Left lung (tissue), 10 donors: ENCODE data around the gene TEKTIP1. TPM values are rescaled to one million over a fixed set of nuclear protein-coding genes. Genes with fewer than 3 reads are reported as not detected.

Experiments used
- ATAC-seq: fragments of 200-7000 bp; cut with Tn5 transposase; one replicate; pipeline ENCODE4 v1.9.1; 2020; ENCODE audit warnings: moderate library complexity
- DNase-seq, 4 donors: peaks; one replicate each; pipeline ENCODE4 v3.0.0-alpha.2; 2013 to 2020
- H3K27ac ChIP-seq, 2 donors: fragments of 200-600 bp; sonication (generic) in 1 of 2; one replicate each; pipeline versions ENCODE4 v1.5.0 to v1.8.0; 2020 to 2021
- H3K27me3 ChIP-seq, 2 donors: fragments of 200-600 bp; sonication (generic) in 1 of 2; one replicate each; pipeline versions ENCODE4 v1.5.0 to v1.8.0; 2020 to 2021
- H3K36me3 ChIP-seq, 2 donors: fragments of 200-600 bp; sonication (generic) in 1 of 2; one replicate each; pipeline versions ENCODE4 v1.5.0 to v1.8.0; 2020 to 2021
- H3K4me1 ChIP-seq, 2 donors: fragments of 200-600 bp; one replicate each; pipeline ENCODE4 v1.8.0; 2021
- H3K4me3 ChIP-seq, 2 donors: fragments of 200-600 bp; sonication (generic) in 1 of 2; one replicate each; pipeline versions ENCODE4 v1.5.0 to v1.8.0; 2020 to 2021; ENCODE audit warnings: mild to moderate bottlenecking in 1 of 2
- H3K9me3 ChIP-seq, 2 donors: fragments of 200-600 bp; sonication (generic) in 1 of 2; one replicate each; pipeline versions ENCODE4 v1.5.0 to v1.8.0; 2020 to 2021
- intact Hi-C, 2 donors: fragments of 100-400 bp; cut with DNase I; formaldehyde crosslinking; loops; one replicate each; pipeline versions ENCODE4 v1.11.2 to v1.14.2; 2022
- polyA plus RNA-seq, 6 donors: library from polyadenylated mRNA; unstranded; fragments of 120-200 nt; gene quantifications; one replicate each; pipeline ENCODE4 v1.2.1, GENCODE V29; 2013; ENCODE audit not compliant: insufficient read length in 6 of 6
- total RNA-seq, 2 donors: library from RNA; stranded (reverse); fragmentation: NEBNext Ultra II Directional; extraction: Animal tissue kit (Norgen Biotek cat#: 25700); gene quantifications; one replicate each; pipeline ENCODE4 v1.2.1, GENCODE V29; 2021
- TF ChIP-seq, protein P1 (sequence below), 2 donors: fragments of 200-600 bp; sonication (generic) in 1 of 2; IDR thresholded peaks; one replicate each; pipeline versions ENCODE4 v1.5.0 to v1.8.0; 2021; ENCODE audit warnings: antibody characterized with exemption in 2 of 2
- donor health status: DM: no; HTN: yes; CAD: no.
- donor health status: DM: no; HTN: no; CAD: no.

TEKTIP1 gene
- total and polyA plus RNA-seq, 8 donors, result 2.8 to 7.5 (median 4.8) TPM

DNA sequence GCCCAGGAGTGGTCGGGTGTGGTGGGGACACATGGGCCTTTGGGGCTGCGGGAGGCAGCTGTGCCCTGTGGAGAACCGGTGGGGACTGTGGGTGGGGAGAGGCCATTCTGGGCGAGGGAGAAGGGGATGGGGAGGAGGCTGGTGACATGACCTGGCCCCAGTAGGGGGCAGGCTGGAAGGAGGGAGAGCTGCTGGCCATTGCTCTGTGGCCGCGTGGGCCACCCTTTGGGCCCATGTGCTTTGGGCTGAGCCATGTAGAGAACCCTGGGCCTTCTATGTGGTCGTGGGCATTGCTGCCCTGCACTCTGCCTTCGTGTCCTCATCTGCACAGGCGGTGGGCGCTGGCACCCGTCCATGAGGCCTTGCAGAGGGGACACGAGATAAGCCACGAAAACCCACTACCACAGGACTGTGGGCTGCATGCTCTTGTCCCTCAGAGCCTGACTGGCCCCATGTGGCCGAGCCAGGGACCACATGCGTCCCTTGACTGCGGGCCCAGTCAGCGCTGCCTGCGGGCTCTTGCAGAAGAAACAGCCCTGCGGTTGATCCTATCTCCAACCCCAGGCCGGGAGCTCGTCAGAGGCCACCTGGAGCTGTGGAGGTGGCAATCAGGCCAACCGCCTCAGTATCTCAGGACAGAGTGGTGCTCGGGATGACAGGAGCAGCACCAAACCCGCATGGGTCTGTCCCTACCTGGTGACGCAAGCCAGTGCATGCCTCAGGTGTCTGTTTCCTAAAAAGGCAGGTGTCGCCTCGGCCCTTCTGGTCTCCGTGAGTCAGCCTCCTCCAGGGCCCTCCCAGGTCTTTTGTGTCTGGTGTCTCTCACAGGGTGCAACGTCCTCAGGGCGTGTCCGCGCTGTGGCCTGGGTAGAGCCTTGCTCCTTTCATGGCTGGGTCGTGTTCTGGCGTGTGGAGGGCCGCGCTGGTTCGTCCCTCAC is 18.5 kb upstream of the TEKTIP1 start:
- peaks cover 0 to 68% of the 10 kb centered on the region in 2 donors for H3K36me3 ChIP-seq
- DNase-seq, result no peak
- intact Hi-C loops, result no loop called here
- no peak for ATAC-seq
- H3K27me3 ChIP-seq, result no peaks in the 10 kb centered on the region
- H3K27ac ChIP-seq, result no peak overlapping the region
- TF ChIP-seq, protein P1, sequence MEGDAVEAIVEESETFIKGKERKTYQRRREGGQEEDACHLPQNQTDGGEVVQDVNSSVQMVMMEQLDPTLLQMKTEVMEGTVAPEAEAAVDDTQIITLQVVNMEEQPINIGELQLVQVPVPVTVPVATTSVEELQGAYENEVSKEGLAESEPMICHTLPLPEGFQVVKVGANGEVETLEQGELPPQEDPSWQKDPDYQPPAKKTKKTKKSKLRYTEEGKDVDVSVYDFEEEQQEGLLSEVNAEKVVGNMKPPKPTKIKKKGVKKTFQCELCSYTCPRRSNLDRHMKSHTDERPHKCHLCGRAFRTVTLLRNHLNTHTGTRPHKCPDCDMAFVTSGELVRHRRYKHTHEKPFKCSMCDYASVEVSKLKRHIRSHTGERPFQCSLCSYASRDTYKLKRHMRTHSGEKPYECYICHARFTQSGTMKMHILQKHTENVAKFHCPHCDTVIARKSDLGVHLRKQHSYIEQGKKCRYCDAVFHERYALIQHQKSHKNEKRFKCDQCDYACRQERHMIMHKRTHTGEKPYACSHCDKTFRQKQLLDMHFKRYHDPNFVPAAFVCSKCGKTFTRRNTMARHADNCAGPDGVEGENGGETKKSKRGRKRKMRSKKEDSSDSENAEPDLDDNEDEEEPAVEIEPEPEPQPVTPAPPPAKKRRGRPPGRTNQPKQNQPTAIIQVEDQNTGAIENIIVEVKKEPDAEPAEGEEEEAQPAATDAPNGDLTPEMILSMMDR (IDR thresholded peaks at IDR 0.05), result no peak
- H3K9me3 ChIP-seq, result no peaks in the 10 kb centered on the region
- H3K4me1 ChIP-seq, result peaks cover 0 to 15% of the 10 kb centered on the region in 2 donors
- H3K4me3 ChIP-seq, result no peak overlapping the region

DNA sequence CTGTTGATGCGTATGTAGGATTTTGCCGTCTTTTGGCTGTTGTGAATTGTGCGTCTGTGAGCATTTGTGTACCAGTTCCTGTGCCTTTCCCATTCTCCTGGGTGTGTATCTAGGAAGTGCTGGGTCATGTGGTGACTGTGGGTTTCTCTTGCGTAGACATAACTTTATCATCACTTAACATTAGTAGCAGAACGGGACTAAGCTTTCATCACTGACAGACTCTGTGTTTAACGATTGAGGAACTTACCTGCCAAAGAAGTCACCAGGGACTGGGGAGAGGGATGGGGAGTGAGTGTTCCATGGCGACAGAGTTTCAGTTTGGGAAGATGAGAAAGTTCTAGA is 17.9 kb upstream of the TEKTIP1 start:
- peaks cover 0 to 74% of the 10 kb centered on the region in 2 donors for H3K36me3 ChIP-seq
- DNase-seq, result no peak

DNA sequence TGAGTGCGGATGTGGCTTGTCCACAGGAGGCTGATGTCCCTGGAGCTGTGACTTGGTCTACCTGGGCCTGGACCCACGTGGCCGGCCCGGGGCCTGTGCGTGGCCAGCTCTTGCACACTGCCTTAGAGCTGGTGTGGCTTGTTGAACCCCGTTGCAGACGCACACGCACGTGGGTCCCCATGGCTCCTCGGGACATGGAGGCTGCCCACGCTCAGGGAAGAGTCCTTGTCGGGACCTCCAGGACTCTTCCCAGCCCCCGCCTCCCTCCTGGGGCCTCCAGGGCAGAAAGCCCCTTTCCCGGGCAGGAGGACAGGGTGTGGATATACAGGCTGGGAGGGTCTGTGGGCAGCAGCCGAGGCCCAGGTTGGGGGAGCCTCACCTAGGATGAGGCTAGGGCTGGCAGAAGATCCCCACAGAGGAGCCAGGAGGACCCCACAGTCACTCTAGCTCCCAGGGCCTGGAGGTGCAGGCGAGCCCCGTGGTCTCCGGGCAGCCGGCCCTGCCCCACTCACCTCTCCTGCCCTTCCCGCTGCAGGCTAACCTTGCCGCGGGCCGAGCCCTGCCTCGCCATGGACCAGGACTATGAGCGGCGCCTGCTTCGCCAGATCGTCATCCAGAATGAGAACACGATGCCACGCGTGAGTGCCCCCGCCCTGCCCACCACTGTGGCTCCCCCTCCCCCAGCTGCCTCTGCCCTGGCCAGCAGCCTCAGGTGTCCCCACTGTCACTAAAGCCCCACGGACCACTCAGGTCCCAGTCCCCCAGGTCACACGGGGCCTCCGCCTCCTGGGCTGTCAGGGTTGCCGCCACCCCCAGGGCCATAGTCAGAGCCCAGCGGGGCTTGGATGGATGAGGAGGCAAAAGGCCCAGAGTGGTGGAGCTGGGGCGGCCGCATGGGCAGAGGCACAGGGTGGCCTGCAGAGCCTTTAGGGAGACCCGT is 16.3 kb upstream of the TEKTIP1 start:
- H3K27ac ChIP-seq, result no peak overlapping the region
- peaks cover 0 to 84% of the 10 kb centered on the region in 2 donors for H3K36me3 ChIP-seq
- TF ChIP-seq, protein P1 (IDR thresholded peaks at IDR 0.05), result no peak
- no peak overlapping the region for H3K4me3 ChIP-seq
- intact Hi-C loops, result no loop called here
- no peak for DNase-seq
- H3K27me3 ChIP-seq, result no peaks in the 10 kb centered on the region
- no peaks in the 10 kb centered on the region for H3K9me3 ChIP-seq
- H3K4me1 ChIP-seq, result peaks cover 0 to under 1% of the 10 kb centered on the region in 2 donors
- ATAC-seq, result no peak

More for the DNA sequence above, 17.9 kb upstream of the TEKTIP1 start:
- Histone ChIP-seq H3K27me3 (no peaks in the 10 kb centered on the region), H3K9me3 (no peaks in the 10 kb centered on the region), H3K27ac (no peak overlapping the region), H3K4me3 (no peak overlapping the region), H3K4me1 (peaks cover 0 to 15% of the 10 kb centered on the region in 2 donors)
- TF ChIP-seq, protein P1 (IDR thresholded peaks at IDR 0.05), result no peak
- ATAC-seq, result no peak
- intact Hi-C loops, result no loop called here

DNA sequence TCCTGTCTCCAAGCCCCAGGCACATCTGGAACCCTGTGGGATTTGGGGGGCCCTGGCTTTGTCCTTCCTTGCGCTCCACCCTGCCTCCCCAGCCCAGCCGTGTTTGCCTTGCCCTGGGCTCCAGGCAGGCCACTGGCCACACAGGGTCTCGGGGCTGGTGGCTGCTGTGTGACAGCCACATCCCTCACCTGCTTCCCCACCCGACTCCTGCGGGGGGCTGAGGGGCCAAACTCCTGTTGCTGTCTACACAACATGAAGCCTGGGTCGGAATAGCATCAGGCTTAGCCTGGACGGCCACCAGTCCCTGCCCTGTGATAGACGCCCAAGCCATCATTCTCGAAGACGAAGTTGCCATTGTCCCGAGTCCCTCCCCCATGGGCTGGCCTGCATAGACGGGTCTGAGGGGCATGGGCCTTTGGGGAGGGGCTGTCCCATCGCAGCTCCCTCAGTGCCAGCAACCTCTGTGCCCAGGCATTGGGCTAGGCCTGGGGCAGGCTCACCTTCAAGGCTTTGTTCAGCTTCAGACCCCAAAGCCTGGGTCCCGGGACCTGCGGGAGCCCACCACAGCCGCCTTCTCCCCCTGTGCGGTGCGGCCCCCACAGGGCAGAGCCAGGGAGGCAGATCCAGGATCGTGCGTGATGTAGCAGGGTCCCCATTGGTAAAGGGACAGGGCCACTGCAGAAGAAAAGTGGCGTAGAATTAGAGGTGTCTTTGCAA is 15.5 kb upstream of the TEKTIP1 start:
- no peaks in the 10 kb centered on the region for H3K9me3 ChIP-seq
- TF ChIP-seq, protein P1 (IDR thresholded peaks at IDR 0.05), result no peak
- intact Hi-C loops, result no loop called here

More for the DNA sequence above, 15.5 kb upstream of the TEKTIP1 start:
- Histone ChIP-seq H3K36me3 (peaks cover 0 to 92% of the 10 kb centered on the region in 2 donors), H3K4me1 (no peaks in the 10 kb centered on the region), H3K4me3 (no peak overlapping the region), H3K27me3 (no peaks in the 10 kb centered on the region), H3K27ac (no peak overlapping the region)
- no peak for ATAC-seq
- no peak for DNase-seq
